Tibial nerve (tissue), 4 donors: ENCODE data around the gene TSPAN6. TPM values are rescaled to one million over a fixed set of nuclear protein-coding genes. Genes with fewer than 3 reads are reported as not detected.
A peak's percentile ranks its signal among the peaks of the same experiment; 100 is the strongest.

Experiments
- DNase-seq, 2 donors: peaks; one replicate each; pipeline ENCODE4 v3.0.0-alpha.2; 2019; ENCODE audit warnings: low spot score in 2 of 2
- H3K27ac ChIP-seq, 4 donors: fragments of 200-600 bp; sonication (generic) in 3 of 4; one replicate each; pipeline ENCODE4 v1.5.1; 2017 to 2019; ENCODE audit warnings: mild to moderate bottlenecking in 1 of 4
- H3K27me3 ChIP-seq, 2 donors: fragments of 200-600 bp; sonication (generic) in 1 of 2; one replicate each; pipeline versions ENCODE4 v1.5.1 to v1.6.0; 2017 to 2019
- H3K36me3 ChIP-seq, 3 donors: fragments of 200-600 bp; sonication (generic); one replicate each; pipeline ENCODE4 v1.5.1; 2018 to 2019
- H3K4me1 ChIP-seq, 4 donors: fragments of 200-600 bp; sonication (generic) in 3 of 4; one replicate each; pipeline ENCODE4 v1.5.1; 2017 to 2019
- H3K4me3 ChIP-seq, 4 donors: fragments of 200-600 bp; sonication (generic) in 3 of 4; one replicate each; pipeline ENCODE4 v1.5.1; 2017 to 2019; ENCODE audit warnings: mild to moderate bottlenecking in 1 of 4, moderate library complexity in 1 of 4
- H3K9me3 ChIP-seq, 4 donors: fragments of 200-600 bp; sonication (generic) in 3 of 4; one replicate each; pipeline ENCODE4 v1.5.1; 2017 to 2019
- EP300 ChIP-seq, 2 donors: sonication (generic); formaldehyde crosslinking; IDR thresholded peaks; one replicate each; pipeline ENCODE4 v1.6.1; 2017; ENCODE audit warnings: antibody characterized with exemption in 2 of 2, mild to moderate bottlenecking in 1 of 2
- POLR2A ChIP-seq, 2 donors: fragments of 450-650 bp; IDR thresholded peaks; one replicate each; pipeline ENCODE4 v1.6.1; 2017; ENCODE audit warnings: antibody characterized with exemption in 2 of 2, mild to moderate bottlenecking in 2 of 2, moderate library complexity in 2 of 2
- WGBS, 2 donors: methylation state at CpG; one replicate each; pipeline ENCODE4 v1.1.5; 2018; 5-methylcytosine and 5-hydroxymethylcytosine counted together
- total RNA-seq, 4 donors: library from RNA; depleted of rRNA; stranded (reverse); fragments of >200 nt; gene quantifications; one replicate each; pipeline ENCODE4 v1.1.0, GENCODE V29; 2016
- TF ChIP-seq, protein P1 (sequence below), 5 experiments: fragments of 200-600 bp in 3 of 5; fragments of 450-650 bp in 2 of 5; sonication (generic) in 3 of 5; IDR thresholded peaks; one replicate each; pipeline ENCODE4 v1.5.1; 2016 to 2019; ENCODE audit warnings: antibody characterized with exemption in 5 of 5, mild to moderate bottlenecking in 3 of 5, moderate library complexity in 2 of 5

Gene TSPAN6
- total RNA-seq, 4 donors from 2014 or later: 31.5 to 34.1 (median 32.5) TPM

DNA sequence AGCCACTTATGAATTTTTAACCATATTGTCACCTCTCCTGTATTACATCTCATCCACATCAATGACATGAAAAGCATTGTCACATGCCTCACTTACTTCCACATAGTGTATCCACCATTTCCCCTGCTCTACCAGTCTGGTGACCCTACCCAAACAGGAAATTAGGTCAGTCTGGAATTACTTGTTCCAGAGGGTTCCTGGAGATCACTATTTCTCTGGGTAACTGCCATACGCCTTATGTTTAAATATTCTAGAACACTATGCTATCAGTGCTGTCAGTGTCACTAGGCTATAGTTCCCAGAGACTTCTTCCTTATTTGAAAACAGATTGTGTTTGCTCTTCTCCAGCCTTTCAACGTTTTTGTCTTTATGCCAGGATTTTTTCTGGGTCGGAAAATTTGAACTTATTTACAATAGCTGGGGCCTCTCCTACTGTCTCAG is 22.4 kb upstream of the TSPAN6 start:
- H3K36me3 ChIP-seq: no peaks in the 10 kb centered on the region
- peak overlapping the region in 1 of 4 donors; percentile 8 for H3K27ac ChIP-seq
- no peaks in the 10 kb centered on the region for H3K9me3 ChIP-seq
- WGBS, 2 donors: 22 to 36% methylated on average over 3 of the region's 3 CpGs
- H3K4me1 ChIP-seq: peaks cover 0 to 3% (median 0%) of the 10 kb centered on the region in 4 donors
- TF ChIP-seq EP300 (IDR thresholded peaks at IDR 0.05) (no peak), POLR2A (IDR thresholded peaks at IDR 0.05) (no peak)
- TF ChIP-seq, protein P1, sequence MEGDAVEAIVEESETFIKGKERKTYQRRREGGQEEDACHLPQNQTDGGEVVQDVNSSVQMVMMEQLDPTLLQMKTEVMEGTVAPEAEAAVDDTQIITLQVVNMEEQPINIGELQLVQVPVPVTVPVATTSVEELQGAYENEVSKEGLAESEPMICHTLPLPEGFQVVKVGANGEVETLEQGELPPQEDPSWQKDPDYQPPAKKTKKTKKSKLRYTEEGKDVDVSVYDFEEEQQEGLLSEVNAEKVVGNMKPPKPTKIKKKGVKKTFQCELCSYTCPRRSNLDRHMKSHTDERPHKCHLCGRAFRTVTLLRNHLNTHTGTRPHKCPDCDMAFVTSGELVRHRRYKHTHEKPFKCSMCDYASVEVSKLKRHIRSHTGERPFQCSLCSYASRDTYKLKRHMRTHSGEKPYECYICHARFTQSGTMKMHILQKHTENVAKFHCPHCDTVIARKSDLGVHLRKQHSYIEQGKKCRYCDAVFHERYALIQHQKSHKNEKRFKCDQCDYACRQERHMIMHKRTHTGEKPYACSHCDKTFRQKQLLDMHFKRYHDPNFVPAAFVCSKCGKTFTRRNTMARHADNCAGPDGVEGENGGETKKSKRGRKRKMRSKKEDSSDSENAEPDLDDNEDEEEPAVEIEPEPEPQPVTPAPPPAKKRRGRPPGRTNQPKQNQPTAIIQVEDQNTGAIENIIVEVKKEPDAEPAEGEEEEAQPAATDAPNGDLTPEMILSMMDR (IDR thresholded peaks at IDR 0.05): no peak
- DNase-seq: no peak
- peaks cover 0 to 5% of the 10 kb centered on the region in 2 donors for H3K27me3 ChIP-seq
- no peak overlapping the region for H3K4me3 ChIP-seq

DNA sequence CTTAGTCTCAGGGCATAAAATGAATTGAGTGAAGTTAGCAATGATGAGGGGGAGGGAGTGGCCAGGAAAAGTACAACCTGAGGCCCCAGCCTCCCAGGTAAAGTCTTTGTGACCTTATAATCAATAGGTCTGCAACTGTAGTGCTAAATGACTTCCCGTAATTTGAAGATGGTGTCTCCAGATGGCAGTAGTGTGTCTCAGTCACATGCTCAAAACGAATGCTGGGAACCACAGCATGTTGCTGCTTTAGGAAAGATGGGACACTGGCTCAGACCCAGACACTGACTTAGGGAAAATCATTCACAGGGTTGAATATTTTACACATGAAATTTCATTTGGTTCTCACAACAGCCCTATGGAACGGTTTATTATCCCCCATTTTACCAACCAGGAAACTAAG is 17.7 kb upstream of the TSPAN6 start:
- Histone ChIP-seq H3K4me3 (no peak overlapping the region), H3K9me3 (no peaks in the 10 kb centered on the region), H3K36me3 (no peaks in the 10 kb centered on the region), H3K4me1 (peaks cover 0 to 15% (median under 1%) of the 10 kb centered on the region in 4 donors), H3K27ac (no peak overlapping the region), H3K27me3 (no peaks in the 10 kb centered on the region)
- 27 to 37% methylated on average over 3 of the region's 3 CpGs for WGBS, 2 donors
- no peak for DNase-seq
- TF ChIP-seq EP300 (IDR thresholded peaks at IDR 0.05) (no peak), POLR2A (IDR thresholded peaks at IDR 0.05) (no peak)
- TF ChIP-seq, protein P1 (IDR thresholded peaks at IDR 0.05): no peak

DNA sequence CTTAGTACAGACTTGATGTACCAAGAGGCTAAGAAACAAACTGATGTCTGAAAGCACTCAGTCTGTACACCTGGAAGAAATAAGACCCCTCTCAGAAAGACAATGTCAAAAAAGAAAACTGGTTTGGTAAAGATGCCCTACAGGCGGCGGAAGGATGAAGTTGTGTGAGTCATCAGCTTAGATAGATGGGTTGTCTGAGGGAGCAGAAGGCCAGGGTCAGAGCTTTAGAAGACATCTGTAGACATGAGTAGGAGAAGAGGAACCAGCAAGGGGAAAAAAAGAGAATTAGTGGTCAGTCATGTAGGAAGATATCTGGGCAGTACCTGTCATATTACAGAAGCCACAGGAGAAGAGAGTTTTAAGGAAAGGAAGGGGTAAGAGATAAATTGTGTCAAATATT is 15.7 kb upstream of the TSPAN6 start:
- Histone ChIP-seq H3K9me3 (no peaks in the 10 kb centered on the region), H3K4me1 (peaks cover 0 to 35% (median 10%) of the 10 kb centered on the region in 4 donors), H3K4me3 (no peak overlapping the region), H3K27me3 (peaks cover 0 to 2% of the 10 kb centered on the region in 2 donors), H3K36me3 (no peaks in the 10 kb centered on the region), H3K27ac (no peak overlapping the region)
- 85 to 96% methylated on average over 2 of the region's 2 CpGs for WGBS, 2 donors
- TF ChIP-seq POLR2A (IDR thresholded peaks at IDR 0.05): no peak
- TF ChIP-seq, protein P1 (IDR thresholded peaks at IDR 0.05): no peak
- TF ChIP-seq EP300 (IDR thresholded peaks at IDR 0.05): no peak
- DNase-seq: no peak

DNA sequence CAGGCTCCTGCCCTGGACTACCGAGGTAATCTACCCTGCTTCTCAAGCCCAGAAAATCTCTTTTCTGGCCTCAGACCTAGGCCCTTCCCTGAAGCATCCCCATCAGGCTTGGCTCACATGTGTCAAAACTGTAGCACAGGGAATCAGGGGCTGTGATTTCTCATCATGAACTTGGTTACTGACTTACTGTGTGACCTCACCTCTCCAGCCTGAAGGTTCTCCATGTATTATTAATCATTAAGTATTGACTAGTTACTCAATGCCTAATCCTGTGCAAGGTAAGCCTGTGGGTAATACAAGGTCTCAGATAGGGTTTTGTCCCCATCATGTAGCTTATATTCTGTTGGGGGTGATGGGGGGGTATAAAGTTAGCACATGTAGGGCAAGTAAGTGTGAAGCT is 14.2 kb upstream of the TSPAN6 start:
- H3K4me3 ChIP-seq: no peak overlapping the region
- 70 to 100% methylated on average over 1 of the region's 1 CpG for WGBS, 2 donors
- peaks cover 0 to 2% of the 10 kb centered on the region in 2 donors for H3K27me3 ChIP-seq
- DNase-seq: no peak
- peak overlapping the region; percentile 56 to 88 (median 83) for H3K27ac ChIP-seq
- TF ChIP-seq, protein P1 (IDR thresholded peaks at IDR 0.05): no peak
- TF ChIP-seq POLR2A (IDR thresholded peaks at IDR 0.05) (no peak), EP300 (IDR thresholded peaks at IDR 0.05) (no peak)
- H3K36me3 ChIP-seq: no peaks in the 10 kb centered on the region
- peaks cover 0 to 40% (median 11%) of the 10 kb centered on the region in 4 donors for H3K4me1 ChIP-seq
- H3K9me3 ChIP-seq: no peaks in the 10 kb centered on the region

DNA sequence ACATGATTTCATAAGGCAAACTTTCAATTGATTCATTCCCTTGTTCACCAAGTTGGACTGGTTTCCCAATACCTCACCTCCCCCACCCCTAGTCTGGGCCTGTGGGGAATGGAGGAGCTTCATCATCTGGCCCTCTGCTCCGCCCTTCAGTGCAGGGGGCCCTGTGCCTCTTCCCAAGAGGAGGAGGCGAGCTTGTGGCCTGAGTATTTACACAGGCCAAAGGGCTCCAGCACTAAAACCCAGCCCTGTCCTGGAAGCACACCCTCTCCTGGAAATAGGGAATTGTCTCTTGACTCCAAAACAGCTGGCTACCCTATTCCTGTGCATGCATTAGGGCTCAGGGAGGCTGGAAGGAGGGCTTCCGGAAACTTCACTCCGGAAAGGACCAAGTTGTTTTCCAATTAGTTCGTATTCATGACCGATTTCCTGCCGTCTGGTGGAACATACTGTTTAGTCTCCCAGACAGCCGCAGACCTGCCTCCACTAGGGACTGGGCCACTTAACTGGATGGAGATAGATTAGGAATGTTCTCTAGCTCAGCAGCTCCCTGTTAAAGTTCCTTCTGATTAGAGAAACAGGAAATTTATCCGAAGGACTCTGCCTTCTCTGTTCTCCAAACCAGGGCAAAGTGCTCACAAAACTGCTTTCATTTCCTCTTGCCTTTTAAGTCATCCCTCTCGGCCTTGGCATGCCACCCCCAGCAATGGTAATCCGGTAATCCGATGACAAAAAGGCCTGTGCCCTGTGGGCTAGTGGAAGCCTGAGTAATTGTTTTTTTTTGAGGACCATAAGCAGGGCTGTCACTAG is 13.1 kb upstream of the TSPAN6 start:
- H3K4me3 ChIP-seq: no peak overlapping the region
- DNase-seq: peak; percentile 67 to 79
- peaks cover 2 to 9% of the 10 kb centered on the region in 2 donors for H3K27me3 ChIP-seq
- H3K4me1 ChIP-seq: peaks cover 0 to 43% (median 11%) of the 10 kb centered on the region in 4 donors
- TF ChIP-seq, protein P1 (IDR thresholded peaks at IDR 0.05): no peak
- TF ChIP-seq EP300 (IDR thresholded peaks at IDR 0.05) (peak; percentile 19 to 84), POLR2A (IDR thresholded peaks at IDR 0.05) (peak in 1 of 2 donors; percentile 23)
- peak overlapping the region; percentile 56 to 88 (median 83) for H3K27ac ChIP-seq
- no peaks in the 10 kb centered on the region for H3K9me3 ChIP-seq
- H3K36me3 ChIP-seq: no peaks in the 10 kb centered on the region
- WGBS, 2 donors: 45% methylated on average over 10 to 12 of the region's 12 CpGs
